ENCODE measurements around the gene FBXL4.

Gene FBXL4

DNA sequence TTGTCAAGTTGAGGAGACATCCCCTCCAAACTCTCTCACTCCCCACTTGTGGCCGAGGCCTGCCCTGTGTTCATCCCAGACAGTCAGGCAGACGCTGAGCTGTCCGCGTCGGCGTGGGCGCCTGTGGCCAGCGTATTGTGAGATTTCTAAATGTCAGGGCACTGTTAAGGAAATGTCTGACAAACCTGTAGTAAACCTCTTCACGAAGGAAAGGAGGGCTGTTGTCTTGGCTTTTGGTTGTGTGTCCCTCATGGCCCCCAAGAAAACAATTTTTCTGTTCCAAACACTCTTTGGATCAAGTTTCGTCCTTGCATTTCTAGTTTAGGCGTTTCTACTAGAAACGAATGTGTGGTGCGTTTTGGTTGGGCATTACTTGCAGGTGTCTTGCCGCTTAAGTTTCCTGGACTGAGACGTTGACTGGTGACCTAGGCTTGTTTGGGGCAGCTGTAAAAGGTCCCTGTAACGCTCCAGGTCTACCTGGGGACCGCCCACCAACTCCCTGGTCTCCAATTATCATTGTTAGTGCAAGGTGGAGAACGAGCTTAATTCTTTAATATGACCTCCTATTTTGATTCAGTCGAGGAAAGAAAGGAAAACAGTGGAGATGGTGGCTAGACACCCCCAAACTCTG, 122.0 kb downstream of the FBXL4 start:
- TF ChIP-seq, protein P1, sequence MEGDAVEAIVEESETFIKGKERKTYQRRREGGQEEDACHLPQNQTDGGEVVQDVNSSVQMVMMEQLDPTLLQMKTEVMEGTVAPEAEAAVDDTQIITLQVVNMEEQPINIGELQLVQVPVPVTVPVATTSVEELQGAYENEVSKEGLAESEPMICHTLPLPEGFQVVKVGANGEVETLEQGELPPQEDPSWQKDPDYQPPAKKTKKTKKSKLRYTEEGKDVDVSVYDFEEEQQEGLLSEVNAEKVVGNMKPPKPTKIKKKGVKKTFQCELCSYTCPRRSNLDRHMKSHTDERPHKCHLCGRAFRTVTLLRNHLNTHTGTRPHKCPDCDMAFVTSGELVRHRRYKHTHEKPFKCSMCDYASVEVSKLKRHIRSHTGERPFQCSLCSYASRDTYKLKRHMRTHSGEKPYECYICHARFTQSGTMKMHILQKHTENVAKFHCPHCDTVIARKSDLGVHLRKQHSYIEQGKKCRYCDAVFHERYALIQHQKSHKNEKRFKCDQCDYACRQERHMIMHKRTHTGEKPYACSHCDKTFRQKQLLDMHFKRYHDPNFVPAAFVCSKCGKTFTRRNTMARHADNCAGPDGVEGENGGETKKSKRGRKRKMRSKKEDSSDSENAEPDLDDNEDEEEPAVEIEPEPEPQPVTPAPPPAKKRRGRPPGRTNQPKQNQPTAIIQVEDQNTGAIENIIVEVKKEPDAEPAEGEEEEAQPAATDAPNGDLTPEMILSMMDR (IDR thresholded peaks at IDR 0.05; ENCODE audit: low read depth, low read length), result no peak
- Histone ChIP-seq H3K36me3 (no peaks in the 10 kb centered on the region), H3K27me3 (peaks cover 89% of the 10 kb centered on the region), H3K9me3 (no peaks in the 10 kb centered on the region; the same call in 1 of the 2 replicates), H3K4me1 (no peaks in the 10 kb centered on the region), H3K4me3 (ENCODE audit: low read depth, low read length) (no peak overlapping the region)
- DNase-seq, result no peak

DNA sequence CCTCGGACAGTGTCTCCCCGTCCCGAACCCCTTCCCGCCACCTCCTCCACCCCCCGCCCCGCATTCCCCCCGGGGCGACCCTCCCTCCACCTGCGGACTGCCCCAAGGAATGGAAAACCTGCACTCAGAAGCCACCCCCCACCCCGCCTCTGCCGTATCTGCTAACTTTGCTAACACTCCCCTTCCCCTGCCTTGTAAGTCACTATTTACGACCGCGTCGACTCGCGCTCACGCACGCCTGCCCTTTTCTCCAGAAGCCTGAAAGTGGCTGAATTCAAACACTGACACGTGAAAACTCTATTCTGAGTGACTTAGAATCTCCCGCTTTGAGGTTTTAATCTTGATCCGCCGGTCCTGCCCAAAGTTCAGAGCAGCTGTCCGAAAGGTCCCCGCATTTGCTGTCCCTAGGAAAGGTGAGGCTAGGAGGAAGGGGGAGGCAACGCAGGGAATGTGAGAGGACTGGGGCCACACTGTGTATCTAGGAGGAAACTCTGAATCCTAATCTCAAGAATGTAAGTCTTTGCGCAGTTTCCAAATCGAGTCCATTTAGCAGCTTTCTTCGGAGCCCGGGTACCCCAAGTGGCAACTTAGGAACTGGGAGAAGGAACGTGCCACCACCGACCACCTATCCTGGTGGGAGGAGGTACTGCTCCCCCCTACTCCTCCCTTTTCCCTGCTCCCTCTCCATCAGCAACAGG, 122.7 kb downstream of the FBXL4 start:
- H3K4me1 ChIP-seq, result no peaks in the 10 kb centered on the region
- TF ChIP-seq, protein P1 (IDR thresholded peaks at IDR 0.05; ENCODE audit: low read depth, low read length), result no peak
- H3K4me3 ChIP-seq (ENCODE audit: low read depth, low read length), result no peak overlapping the region
- H3K9me3 ChIP-seq, result no peaks in the 10 kb centered on the region; the same call in 1 of the 2 replicates
- H3K36me3 ChIP-seq, result no peaks in the 10 kb centered on the region
- DNase-seq, result no peak
- H3K27me3 ChIP-seq, result peaks cover 85% of the 10 kb centered on the region

DNA sequence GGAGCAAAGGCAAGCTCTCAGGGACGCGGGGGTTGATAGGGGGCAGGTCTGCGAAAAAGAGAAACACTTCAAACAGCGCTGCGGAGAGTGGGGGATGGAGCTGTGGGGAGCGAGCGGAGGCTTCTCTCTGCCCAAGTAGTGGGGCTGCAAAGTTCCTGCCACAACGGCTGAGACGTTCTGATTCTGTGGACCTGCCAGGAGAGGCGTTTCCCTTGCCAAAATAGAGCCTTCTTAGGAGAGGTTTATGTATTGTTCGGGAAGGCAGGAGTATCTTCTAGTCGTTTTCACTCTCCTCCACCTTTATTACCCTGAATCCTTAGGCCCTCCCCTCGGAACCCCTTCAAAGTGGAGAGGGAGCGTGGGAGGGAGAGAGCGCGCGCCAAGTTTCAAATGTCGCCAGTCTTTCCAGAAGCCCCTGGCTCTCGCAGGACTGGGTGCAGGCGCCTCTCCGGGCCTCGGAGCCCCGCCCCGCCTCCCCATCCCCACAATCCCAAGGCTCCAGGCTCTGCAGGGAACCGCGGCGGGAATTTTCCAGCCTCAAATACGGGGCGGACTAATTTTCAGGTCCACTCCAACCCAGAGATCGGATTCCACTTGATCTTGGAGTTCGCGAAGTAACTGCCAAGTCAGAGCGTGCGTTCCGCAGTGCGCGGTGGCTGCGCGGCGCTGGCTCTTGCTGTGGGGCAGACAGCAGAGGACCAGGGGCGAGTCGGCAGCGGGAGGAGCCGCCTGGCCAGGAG, 123.4 kb downstream of the FBXL4 start:
- H3K4me1 ChIP-seq, result no peaks in the 10 kb centered on the region
- no peak for DNase-seq
- no peak overlapping the region for H3K4me3 ChIP-seq (ENCODE audit: low read depth, low read length)
- peaks cover 80% of the 10 kb centered on the region for H3K27me3 ChIP-seq
- no peaks in the 10 kb centered on the region for H3K36me3 ChIP-seq
- no peaks in the 10 kb centered on the region; the same call in 1 of the 2 replicates for H3K9me3 ChIP-seq
- TF ChIP-seq, protein P1 (IDR thresholded peaks at IDR 0.05; ENCODE audit: low read depth, low read length), result no peak

DNA sequence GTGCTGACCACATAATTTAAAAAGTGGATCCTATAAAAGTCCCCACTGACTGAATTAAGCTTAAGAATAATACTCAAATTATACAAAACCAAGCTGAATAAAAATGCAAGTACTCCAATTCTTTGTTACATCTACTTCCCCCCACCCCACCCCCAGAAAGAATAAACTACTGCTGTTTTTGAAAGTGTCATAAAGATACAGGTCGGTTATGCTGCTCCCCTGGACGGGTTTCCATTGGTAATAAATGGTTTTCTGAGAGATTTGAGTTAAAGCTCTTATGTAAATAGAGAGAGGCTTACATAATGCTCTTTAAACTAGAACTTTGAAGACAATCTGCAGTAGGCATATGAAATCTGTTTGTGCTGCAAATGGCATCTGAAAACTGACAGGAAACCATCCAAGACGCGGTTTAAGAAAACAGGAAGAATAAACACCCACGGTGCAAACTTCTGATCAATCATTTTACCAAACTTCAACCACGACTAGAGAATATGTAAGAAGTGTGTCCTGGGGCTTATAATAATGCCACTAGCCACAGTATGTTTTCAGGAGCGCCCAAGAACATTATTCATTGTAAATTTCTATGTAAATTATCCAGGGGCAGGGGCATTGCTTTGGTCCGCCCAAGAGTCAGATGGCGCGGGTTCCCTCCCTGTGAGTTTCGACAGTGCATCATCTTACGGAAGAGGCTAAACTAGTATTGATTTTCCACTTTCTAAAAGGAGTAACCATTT, 124.2 kb downstream of the FBXL4 start:
- no peak overlapping the region for H3K4me3 ChIP-seq (ENCODE audit: low read depth, low read length)
- H3K36me3 ChIP-seq, result no peaks in the 10 kb centered on the region
- DNase-seq, result no peak
- TF ChIP-seq, protein P1 (IDR thresholded peaks at IDR 0.05; ENCODE audit: low read depth, low read length), result no peak
- peaks cover 77% of the 10 kb centered on the region for H3K27me3 ChIP-seq
- no peaks in the 10 kb centered on the region for H3K4me1 ChIP-seq
- no peaks in the 10 kb centered on the region; the same call in 1 of the 2 replicates for H3K9me3 ChIP-seq

DNA sequence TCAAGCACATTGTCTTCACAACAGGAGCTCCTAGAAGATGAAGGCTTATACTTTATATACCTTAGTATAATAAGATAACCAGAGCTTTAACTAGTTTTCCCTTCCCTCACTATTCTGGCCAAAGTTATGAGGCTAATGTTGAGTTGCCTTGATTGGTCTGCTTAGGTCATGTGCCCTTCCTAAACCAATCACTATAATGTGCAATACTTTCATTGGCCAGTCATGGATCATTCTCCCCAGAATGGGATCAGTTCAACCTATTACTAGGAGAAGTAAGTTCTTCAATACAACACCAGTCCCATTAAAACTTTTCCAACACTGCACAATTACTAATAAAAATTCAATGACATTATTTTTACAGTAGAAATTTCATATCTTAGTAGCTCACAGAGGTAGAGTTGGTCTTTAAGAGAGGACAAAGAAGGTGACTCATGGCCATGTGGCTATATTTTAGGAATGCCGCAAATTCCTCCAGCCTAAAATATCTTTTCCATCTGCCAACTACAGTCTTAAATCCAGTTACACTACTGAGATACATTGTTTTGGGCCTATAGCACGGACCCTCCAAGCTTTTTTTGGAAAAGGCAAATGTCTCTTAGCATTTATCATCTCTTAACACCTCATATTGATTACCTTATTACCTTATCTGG, 125.9 kb downstream of the FBXL4 start:
- no peak for DNase-seq
- Histone ChIP-seq H3K9me3 (no peaks in the 10 kb centered on the region; the same call in 1 of the 2 replicates), H3K4me1 (no peaks in the 10 kb centered on the region), H3K27me3 (peaks cover 60% of the 10 kb centered on the region), H3K36me3 (no peaks in the 10 kb centered on the region), H3K4me3 (ENCODE audit: low read depth, low read length) (no peak overlapping the region)
- TF ChIP-seq, protein P1 (IDR thresholded peaks at IDR 0.05; ENCODE audit: low read depth, low read length), result no peak
